Thyroid gland (tissue), 4 donors: ENCODE results near the gene CFAP300.

ENCODE experiments used
- POLR2A ChIP-seq, 2 donors: fragments of 450-650 bp; IDR thresholded peaks; one replicate each; pipeline ENCODE4 v1.6.1; 2017; ENCODE audit warnings: antibody characterized with exemption in 2 of 2, mild to moderate bottlenecking in 2 of 2, moderate library complexity in 1 of 2
- TF ChIP-seq, protein P1 (sequence below), 6 experiments: fragments of 200-600 bp in 3 of 6; fragments of 450-650 bp in 3 of 6; sonication (generic) in 3 of 6; IDR thresholded peaks; one replicate each; pipeline ENCODE4 v1.5.1; 2016 to 2019; ENCODE audit warnings: antibody characterized with exemption in 6 of 6, mild to moderate bottlenecking in 2 of 6, inconsistent platforms in 1 of 6, moderate library complexity in 1 of 6

GRCh38 chr11:102109896-102110760 is 62.9 kb downstream of the CFAP300 start, which contains the start of gene YAP1:
- TF ChIP-seq, protein P1, sequence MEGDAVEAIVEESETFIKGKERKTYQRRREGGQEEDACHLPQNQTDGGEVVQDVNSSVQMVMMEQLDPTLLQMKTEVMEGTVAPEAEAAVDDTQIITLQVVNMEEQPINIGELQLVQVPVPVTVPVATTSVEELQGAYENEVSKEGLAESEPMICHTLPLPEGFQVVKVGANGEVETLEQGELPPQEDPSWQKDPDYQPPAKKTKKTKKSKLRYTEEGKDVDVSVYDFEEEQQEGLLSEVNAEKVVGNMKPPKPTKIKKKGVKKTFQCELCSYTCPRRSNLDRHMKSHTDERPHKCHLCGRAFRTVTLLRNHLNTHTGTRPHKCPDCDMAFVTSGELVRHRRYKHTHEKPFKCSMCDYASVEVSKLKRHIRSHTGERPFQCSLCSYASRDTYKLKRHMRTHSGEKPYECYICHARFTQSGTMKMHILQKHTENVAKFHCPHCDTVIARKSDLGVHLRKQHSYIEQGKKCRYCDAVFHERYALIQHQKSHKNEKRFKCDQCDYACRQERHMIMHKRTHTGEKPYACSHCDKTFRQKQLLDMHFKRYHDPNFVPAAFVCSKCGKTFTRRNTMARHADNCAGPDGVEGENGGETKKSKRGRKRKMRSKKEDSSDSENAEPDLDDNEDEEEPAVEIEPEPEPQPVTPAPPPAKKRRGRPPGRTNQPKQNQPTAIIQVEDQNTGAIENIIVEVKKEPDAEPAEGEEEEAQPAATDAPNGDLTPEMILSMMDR (IDR thresholded peaks at IDR 0.05): no peak
- TF ChIP-seq POLR2A (IDR thresholded peaks at IDR 0.05): peak in 1 of 2 donors; percentile 87
